Measurements from ENCODE around the gene PHYHIPL.

DNA sequence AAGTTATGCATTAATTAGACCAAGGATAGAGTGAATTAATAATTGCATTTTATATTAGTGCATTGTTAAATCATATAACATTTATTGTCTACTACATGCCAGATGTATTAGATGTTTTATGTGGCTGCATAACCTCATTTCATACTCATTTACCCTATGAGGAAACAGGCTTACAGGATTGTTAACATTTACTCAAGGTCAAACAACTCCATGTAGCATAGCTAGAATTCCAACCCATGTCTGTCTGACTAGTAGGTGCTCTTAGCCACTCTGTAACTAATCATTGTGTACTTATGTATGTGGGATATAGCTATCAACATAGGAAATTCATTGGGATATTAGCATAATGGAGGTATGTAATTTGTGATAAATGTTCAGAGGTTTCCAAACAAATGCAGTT is 46.3 kb downstream of the PHYHIPL start:
- TF ChIP-seq, protein P1, sequence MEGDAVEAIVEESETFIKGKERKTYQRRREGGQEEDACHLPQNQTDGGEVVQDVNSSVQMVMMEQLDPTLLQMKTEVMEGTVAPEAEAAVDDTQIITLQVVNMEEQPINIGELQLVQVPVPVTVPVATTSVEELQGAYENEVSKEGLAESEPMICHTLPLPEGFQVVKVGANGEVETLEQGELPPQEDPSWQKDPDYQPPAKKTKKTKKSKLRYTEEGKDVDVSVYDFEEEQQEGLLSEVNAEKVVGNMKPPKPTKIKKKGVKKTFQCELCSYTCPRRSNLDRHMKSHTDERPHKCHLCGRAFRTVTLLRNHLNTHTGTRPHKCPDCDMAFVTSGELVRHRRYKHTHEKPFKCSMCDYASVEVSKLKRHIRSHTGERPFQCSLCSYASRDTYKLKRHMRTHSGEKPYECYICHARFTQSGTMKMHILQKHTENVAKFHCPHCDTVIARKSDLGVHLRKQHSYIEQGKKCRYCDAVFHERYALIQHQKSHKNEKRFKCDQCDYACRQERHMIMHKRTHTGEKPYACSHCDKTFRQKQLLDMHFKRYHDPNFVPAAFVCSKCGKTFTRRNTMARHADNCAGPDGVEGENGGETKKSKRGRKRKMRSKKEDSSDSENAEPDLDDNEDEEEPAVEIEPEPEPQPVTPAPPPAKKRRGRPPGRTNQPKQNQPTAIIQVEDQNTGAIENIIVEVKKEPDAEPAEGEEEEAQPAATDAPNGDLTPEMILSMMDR (IDR thresholded peaks at IDR 0.05; ENCODE audit: low read depth, low read length): no peak
- TF ChIP-seq EZH2phosphoT487 (IDR thresholded peaks at IDR 0.05; ENCODE audit: low read depth): no peak

Data from OCI-LY3 (cell line).